Stimulated activated CD4-positive, alpha-beta T cell treated with anti-CD3 and anti-CD28 coated beads, Interleukin-12 subunit alpha, Interleukin-12 subunit beta, amount 100 ng/mL, for 4 hours (primary cell): ENCODE data around the gene PDE9A.
"Not testable (repeated sequence)": the region's sequence is repeated elsewhere in the genome, so short reads cannot be mapped to it uniquely, and the experiment has no call there.

Experiments used
- DNase-seq: peaks from one replicate; pipeline ENCODE4 v3.0.0-alpha.2; 2020

Gene PDE9A

GRCh38 chr21:42780617-42781016 is 127.2 kb downstream of the PDE9A start:
- no peak for DNase-seq

- no peak for DNase-seq
Measured at GRCh38 chr21:42781150-42781970, 127.9 kb downstream of the PDE9A start.

GRCh38 chr21:42781971-42782722 is 128.7 kb downstream of the PDE9A start:
- no peak for DNase-seq

- no peak for DNase-seq
Measured at GRCh38 chr21:42782723-42783242, 129.4 kb downstream of the PDE9A start.

GRCh38 chr21:42784276-42784675 is 130.9 kb downstream of the PDE9A start:
- no peak for DNase-seq

GRCh38 chr21:42784896-42785451 is 131.6 kb downstream of the PDE9A start:
- no peak for DNase-seq

DNA sequence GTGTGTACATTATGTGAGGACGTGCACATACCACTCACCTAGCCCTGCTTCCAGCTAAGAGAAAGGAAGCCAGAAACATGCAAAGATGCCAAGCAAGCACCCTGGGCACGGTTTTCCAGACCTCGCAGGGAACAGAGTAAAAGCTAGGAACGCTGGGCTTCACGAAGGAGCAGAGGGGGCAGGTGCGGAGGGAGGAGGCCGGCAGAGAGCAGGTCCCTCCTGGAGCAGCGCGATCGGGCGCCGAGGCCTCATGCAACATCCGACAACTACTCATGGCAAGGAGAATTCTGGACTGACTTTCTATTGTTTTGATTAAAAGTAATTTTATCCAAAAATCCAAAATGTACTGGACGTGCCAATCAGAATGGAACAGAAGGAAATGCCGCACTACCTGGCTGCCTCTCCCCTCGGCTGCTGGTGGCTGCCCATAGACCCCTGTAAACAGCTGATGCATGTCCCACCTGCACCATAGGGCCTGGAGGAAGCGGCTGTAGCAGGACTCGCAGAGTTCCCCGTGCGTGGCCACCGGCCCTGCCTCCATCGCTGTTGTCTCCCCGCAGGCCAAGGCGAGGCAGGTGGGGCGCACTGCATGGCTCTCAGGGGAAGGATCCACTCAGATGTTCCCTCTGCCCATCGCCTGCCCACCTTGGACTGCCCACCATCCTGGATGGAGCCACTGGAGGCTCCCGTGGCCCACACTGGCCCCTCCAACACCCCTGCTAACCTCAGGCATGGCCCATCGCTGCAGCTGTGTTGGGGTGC is 132.4 kb downstream of the PDE9A start:
- no peak for DNase-seq

- no peak for DNase-seq
Measured at GRCh38 chr21:42786884-42787283, 133.5 kb downstream of the PDE9A start.

DNA sequence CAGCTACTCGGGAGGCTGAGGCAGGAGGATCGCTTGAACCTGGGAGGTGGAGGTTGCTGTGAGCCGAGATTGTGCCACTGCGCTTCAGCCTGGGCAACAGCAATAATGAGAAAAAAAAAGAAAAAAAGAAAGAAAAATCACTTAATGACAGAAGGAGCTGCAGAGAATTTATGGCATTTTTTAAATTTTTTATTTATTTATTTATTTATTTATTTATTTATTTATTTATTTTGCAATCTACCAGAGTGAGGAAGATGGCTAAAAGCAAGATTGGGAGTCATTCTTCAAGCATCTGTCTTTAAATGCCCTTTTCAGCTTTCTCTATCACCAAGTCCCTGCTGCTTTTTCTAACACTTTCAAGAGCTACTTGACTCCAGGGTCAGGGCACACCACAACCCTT is 134.2 kb downstream of the PDE9A start:
- DNase-seq: no peak

- DNase-seq: no peak
Measured at GRCh38 chr21:42790520-42791065, 137.2 kb downstream of the PDE9A start.

DNA sequence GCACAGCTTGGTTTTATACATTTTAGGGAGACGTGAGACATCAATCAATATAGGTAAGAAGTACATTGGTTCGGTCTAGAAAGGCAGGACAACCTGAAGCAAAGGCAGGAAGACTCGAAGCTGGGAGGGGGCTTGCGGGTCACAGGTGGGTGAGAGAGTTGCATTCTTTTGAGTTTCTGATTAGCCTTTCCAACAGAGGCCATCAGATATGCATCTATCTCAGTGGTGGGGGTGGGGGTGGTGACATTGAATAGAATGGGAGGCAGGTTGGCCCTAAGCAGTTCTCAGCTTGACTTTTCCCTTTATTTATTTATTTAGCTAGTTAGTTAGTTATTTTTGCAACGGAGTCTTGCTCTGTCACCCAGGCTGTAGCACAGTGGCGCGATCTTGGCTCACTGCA is 140.4 kb downstream of the PDE9A start:
- DNase-seq: no peak

DNA sequence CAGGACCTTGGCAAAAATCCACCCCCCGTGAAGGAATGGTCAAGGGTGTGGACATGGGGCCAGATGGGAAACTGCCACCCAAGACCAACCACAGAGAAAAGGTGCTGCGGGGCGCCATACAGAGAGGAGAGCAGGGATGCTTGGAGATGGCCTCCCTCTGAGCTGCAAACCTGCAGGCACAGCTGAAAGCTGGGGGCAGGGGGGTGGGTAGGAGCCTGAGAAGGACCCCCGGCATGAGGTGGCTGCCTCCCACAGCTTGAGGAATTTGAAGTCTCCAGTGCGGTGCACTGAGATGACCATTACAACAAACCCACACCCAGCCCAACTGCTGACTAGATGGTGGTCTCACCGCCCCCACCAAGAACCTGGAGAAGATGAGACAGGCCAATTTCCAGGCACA is 141.1 kb downstream of the PDE9A start:
- DNase-seq: no peak

GRCh38 chr21:42796327-42797062 is 143.1 kb downstream of the PDE9A start:
- no peak for DNase-seq

DNA sequence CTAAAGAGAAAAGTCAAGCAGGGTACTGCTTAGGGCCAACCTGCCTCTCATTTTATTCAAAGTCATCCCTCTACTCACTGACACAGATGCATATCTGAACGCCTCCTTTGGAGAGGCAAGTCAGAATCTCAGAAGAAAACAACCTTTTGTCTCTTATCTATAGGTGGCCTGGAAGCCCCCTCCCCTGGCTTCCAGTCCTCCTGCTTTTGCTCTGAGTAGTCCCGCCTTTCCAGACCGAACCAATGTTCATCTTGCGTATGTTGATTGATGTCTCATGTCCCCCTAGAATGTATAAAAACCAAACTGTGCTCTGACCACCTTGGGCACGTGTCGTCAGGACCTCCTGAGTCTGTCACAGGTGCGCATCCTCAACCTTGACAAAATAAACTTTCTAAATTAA is 144.1 kb downstream of the PDE9A start:
- DNase-seq: no peak

GRCh38 chr21:42798106-42798505 is 144.7 kb downstream of the PDE9A start:
- DNase-seq: no peak

- DNase-seq: no peak
Measured at GRCh38 chr21:42799516-42799915, 146.1 kb downstream of the PDE9A start.

GRCh38 chr21:42799948-42800347 is 146.5 kb downstream of the PDE9A start:
- no peak for DNase-seq

GRCh38 chr21:42801616-42802015 is 148.2 kb downstream of the PDE9A start:
- DNase-seq: not testable (repeated sequence)

DNA sequence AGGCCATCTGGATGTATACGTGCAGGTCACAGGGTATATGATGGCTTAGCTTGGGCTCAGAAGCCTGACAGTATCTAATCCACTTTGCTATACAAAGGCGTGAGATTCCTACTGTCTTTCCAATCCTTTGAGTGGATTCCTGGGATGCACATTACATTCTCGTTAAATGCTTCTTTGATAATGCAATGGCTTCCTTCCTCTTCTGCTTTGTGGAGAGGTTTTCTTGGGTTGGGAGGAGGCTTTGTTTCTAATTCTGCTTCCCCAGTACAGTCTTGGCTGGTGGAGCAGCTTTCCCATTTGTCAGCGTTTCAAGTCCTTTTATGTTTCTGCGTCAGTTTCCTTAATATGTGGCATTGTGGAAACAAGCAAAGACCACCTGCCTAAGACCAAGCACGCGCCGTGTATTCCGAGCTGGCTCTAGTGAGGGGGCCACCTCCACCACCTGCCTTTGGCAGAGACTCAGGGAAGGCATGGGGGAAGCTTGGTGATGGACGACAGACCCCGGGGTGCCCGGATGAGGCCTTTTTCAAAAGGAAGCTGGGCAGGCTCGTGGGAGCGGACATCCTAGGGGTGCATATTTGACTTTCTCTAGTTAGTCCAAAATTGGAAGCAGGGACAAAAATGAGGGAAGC is 153.2 kb downstream of the PDE9A start:
- no peak for DNase-seq

DNA sequence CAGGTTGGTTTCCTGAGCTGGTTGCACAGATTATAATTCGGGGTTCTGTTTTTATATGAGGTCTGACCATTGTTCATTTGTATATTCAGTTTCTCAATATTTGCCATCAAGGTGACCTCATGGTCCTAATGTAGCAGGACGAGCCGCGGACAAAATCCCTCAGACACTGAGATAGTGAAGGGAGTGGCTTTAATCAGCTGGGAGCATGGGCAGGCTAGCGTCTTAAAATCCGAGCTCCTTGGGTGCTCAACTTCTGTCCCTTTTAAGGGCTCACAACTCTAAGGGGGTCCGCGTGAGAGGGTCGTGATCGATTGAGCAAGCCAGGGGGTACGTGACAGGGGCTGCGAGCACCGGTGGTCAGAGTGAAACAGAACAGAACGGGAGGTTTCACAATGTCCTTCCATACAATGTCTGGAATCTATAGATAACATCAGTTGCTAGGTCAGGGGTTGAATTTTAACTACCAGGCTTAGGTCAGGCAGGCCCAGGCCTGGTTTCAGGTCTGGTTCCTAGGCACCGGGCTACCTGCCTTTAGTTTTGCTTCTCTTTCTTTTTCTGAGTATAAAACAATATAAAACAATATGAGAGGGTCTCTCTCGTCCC is 154.0 kb downstream of the PDE9A start:
- DNase-seq: not testable (repeated sequence)
